Measurements from ENCODE around the gene PLB1.

- TF ChIP-seq CTCF (IDR thresholded peaks at IDR 0.05), result no peak
- no peak for TF ChIP-seq EZH2 (IDR thresholded peaks at IDR 0.05; ENCODE audit: borderline replicate concordance, insufficient read depth, low read depth, low read length, poor library complexity, severe bottlenecking)
Observed at GRCh38 chr2:28523902-28524301, 28.0 kb downstream of the PLB1 start.
